GM12874 (cell line): Measurements from ENCODE around the gene RBM17.

Experiments
- TF ChIP-seq, protein P1 (sequence below): IDR thresholded peaks from 2 replicates; pipeline ENCODE4 v1.5.1; 2011; ENCODE audit warnings: low read depth, mild to moderate bottlenecking, control low read depth, low read length, moderate library complexity; ENCODE audit not compliant: insufficient read depth

Gene RBM17

GRCh38 chr10:6101181-6101580 is 12.3 kb downstream of the RBM17 start:
- TF ChIP-seq, protein P1, sequence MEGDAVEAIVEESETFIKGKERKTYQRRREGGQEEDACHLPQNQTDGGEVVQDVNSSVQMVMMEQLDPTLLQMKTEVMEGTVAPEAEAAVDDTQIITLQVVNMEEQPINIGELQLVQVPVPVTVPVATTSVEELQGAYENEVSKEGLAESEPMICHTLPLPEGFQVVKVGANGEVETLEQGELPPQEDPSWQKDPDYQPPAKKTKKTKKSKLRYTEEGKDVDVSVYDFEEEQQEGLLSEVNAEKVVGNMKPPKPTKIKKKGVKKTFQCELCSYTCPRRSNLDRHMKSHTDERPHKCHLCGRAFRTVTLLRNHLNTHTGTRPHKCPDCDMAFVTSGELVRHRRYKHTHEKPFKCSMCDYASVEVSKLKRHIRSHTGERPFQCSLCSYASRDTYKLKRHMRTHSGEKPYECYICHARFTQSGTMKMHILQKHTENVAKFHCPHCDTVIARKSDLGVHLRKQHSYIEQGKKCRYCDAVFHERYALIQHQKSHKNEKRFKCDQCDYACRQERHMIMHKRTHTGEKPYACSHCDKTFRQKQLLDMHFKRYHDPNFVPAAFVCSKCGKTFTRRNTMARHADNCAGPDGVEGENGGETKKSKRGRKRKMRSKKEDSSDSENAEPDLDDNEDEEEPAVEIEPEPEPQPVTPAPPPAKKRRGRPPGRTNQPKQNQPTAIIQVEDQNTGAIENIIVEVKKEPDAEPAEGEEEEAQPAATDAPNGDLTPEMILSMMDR = no peak

DNA sequence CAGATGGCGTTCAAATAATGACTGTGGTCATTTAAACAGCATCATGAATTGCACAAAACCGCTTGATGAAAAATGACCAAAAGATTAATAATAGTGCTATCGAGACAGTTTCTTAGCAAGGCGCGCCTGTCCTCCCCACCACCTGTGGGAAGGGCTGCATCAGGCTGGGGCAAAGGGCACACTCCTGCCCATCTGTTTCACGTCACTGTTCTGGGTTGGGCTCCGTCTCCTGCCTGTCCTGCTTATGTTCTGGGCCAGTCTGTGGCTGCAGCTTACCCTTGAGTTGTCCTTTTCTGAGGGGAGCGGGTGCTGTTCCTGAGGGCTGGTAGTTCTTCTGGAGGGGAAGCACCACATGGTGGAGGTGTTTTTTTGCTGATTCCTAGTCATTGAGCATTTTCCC is 13.3 kb downstream of the RBM17 start:
- TF ChIP-seq, protein P1 = no peak

GRCh38 chr10:6103591-6103990 is 14.8 kb downstream of the RBM17 start:
- TF ChIP-seq, protein P1 = no peak

DNA sequence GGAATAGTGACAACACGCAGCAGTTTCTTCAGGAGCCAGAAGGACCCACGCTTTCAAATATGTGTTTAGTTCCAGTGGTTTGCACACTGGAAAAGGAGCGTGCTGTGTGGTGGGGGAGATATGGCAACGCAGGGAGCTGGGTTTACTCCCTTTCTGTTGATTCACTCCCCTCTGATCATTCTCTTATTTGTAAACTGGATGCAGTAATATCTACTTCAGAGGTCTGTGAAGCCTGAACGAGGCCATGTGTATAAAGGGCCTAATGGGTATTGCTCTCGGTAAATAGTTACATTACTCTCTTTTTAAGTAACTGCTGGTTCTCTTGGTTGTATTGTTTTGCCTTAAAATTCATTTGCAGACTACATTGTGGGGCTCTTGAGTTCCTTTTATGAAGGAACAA is 19.2 kb downstream of the RBM17 start:
- TF ChIP-seq, protein P1 = no peak

GRCh38 chr10:6108631-6109443 is 20.0 kb downstream of the RBM17 start:
- TF ChIP-seq, protein P1 = peak; percentile 42

DNA sequence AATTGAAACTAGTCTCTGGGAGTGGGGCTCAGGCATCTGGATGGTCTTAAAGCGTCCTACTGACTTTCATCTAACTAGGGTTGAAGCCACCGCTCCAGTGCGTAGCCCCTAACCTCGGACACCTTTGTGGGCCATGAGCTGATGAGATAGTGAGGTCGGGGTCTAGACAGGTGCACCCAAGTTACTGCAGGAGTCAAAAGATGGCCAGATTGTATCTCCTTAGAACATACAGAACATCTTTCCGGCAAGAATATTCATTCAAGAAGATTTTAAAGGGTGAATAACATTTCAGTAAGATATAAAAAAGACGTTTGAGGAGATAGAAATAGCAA is 20.6 kb downstream of the RBM17 start:
- TF ChIP-seq, protein P1 = no peak

DNA sequence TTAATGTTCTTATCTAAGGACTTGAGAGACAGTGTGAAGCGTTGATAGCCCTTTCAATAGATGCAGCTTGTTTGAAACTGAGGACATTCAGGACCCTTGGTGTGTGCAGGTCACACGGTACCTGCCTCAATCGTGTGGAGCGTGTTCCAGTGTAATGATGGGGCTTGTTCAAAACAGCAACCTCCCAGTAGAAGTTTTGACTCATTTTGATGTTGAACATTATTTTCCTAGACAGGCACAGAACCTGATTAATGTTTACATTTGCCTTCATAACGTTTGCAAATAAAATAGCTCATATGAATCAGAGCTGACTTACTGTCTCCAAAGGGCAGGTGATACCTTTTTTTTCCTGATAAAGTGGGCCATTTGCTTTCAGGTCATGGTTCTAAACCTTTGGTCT is 21.3 kb downstream of the RBM17 start:
- TF ChIP-seq, protein P1 = no peak
